Measurements from ENCODE around the gene ATG5.
A peak's percentile ranks its signal among the peaks of the same experiment; 100 is the strongest.
"Not testable (repeated sequence)": the region's sequence is repeated elsewhere in the genome, so short reads cannot be mapped to it uniquely, and the experiment has no call there.

ATG5 gene

GRCh38 chr6:106244521-106244920, 81.0 kb downstream of the ATG5 start:
- Mint-ChIP-seq H3K4me3 (no peak overlapping the region), H3K4me1 (ENCODE audit: low read depth) (no peaks in the 10 kb centered on the region), H3K27me3 (no peaks in the 10 kb centered on the region), H3K27ac (no peak overlapping the region), H3K9me3 (no peaks in the 10 kb centered on the region), H3K36me3 (ENCODE audit: low read depth) (peaks cover 50% of the 10 kb centered on the region)
- intact Hi-C loops (cut with micrococcal nuclease): no loop called here

GRCh38 chr6:106243261-106243660, 82.3 kb downstream of the ATG5 start:
- H3K9me3 Mint-ChIP-seq: no peaks in the 10 kb centered on the region
- H3K36me3 Mint-ChIP-seq (ENCODE audit: low read depth): peaks cover 50% of the 10 kb centered on the region
- H3K27me3 Mint-ChIP-seq: no peaks in the 10 kb centered on the region
- no peaks in the 10 kb centered on the region for H3K4me1 Mint-ChIP-seq (ENCODE audit: low read depth)
- intact Hi-C loops (cut with micrococcal nuclease): no loop called here
- no peak overlapping the region for H3K4me3 Mint-ChIP-seq
- H3K27ac Mint-ChIP-seq: no peak overlapping the region

- intact Hi-C loops (cut with micrococcal nuclease): no loop called here
- H3K36me3 Mint-ChIP-seq (ENCODE audit: low read depth): peaks cover 41% of the 10 kb centered on the region
These were observed 84.1 kb downstream of the ATG5 start for GRCh38 chr6:106241498-106241897.

GRCh38 chr6:106237286-106237685, 88.3 kb downstream of the ATG5 start:
- H3K4me1 Mint-ChIP-seq (ENCODE audit: low read depth): no peaks in the 10 kb centered on the region
- peaks cover 37% of the 10 kb centered on the region for H3K36me3 Mint-ChIP-seq (ENCODE audit: low read depth)
- H3K27ac Mint-ChIP-seq: no peak overlapping the region
- no peak overlapping the region for H3K4me3 Mint-ChIP-seq
- H3K27me3 Mint-ChIP-seq: no peaks in the 10 kb centered on the region
- intact Hi-C loops (cut with micrococcal nuclease): no loop called here
- H3K9me3 Mint-ChIP-seq: no peaks in the 10 kb centered on the region

More at GRCh38 chr6:106241498-106241897, 84.1 kb downstream of the ATG5 start:
- Mint-ChIP-seq H3K9me3 (no peaks in the 10 kb centered on the region), H3K4me3 (no peak overlapping the region), H3K27me3 (no peaks in the 10 kb centered on the region), H3K27ac (no peak overlapping the region), H3K4me1 (ENCODE audit: low read depth) (no peaks in the 10 kb centered on the region)

GRCh38 chr6:106229876-106230445, 95.6 kb downstream of the ATG5 start:
- H3K4me1 Mint-ChIP-seq (ENCODE audit: low read depth): peaks cover 25% of the 10 kb centered on the region

GRCh38 chr6:106227612-106228507, 97.7 kb downstream of the ATG5 start:
- Mint-ChIP-seq H3K36me3 (ENCODE audit: low read depth) (peaks cover 11% of the 10 kb centered on the region), H3K4me1 (ENCODE audit: low read depth) (peaks cover 30% of the 10 kb centered on the region), H3K27me3 (no peaks in the 10 kb centered on the region), H3K27ac (no peak overlapping the region), H3K9me3 (no peaks in the 10 kb centered on the region), H3K4me3 (no peak overlapping the region)
- intact Hi-C loops (cut with micrococcal nuclease): loop anchor here (10.0 kb wide), 1 partner anchor 743 kb away; no protein-coding TSS in a partner anchor

More at GRCh38 chr6:106229876-106230445, 95.6 kb downstream of the ATG5 start:
- not testable (repeated sequence) for H3K27me3 Mint-ChIP-seq, H3K4me3 Mint-ChIP-seq, H3K27ac Mint-ChIP-seq, H3K9me3 Mint-ChIP-seq
- peaks cover 18% of the 10 kb centered on the region for H3K36me3 Mint-ChIP-seq (ENCODE audit: low read depth)
- intact Hi-C loops (cut with micrococcal nuclease): loop anchor here (10.0 kb wide), 1 partner anchor 745 kb away; no protein-coding TSS in a partner anchor

- peaks cover 30% of the 10 kb centered on the region for H3K4me1 Mint-ChIP-seq (ENCODE audit: low read depth)
- intact Hi-C loops (cut with micrococcal nuclease): loop anchor here (10.0 kb wide), 1 partner anchor 742 kb away; no protein-coding TSS in a partner anchor
- H3K27me3 Mint-ChIP-seq: no peaks in the 10 kb centered on the region
- H3K4me3 Mint-ChIP-seq: no peak overlapping the region
- H3K36me3 Mint-ChIP-seq (ENCODE audit: low read depth): peaks cover 11% of the 10 kb centered on the region
- peak overlapping the region; percentile 9 for H3K27ac Mint-ChIP-seq
- H3K9me3 Mint-ChIP-seq: no peaks in the 10 kb centered on the region
These were observed 98.9 kb downstream of the ATG5 start for GRCh38 chr6:106226676-106227075.

GRCh38 chr6:106225581-106225980, 100.0 kb downstream of the ATG5 start:
- intact Hi-C loops (cut with micrococcal nuclease): loop anchor here (10.0 kb wide), 1 partner anchor 741 kb away; no protein-coding TSS in a partner anchor

GRCh38 chr6:106223300-106223930, 102.1 kb downstream of the ATG5 start:
- Mint-ChIP-seq H3K27me3 (no peaks in the 10 kb centered on the region), H3K27ac (no peak overlapping the region), H3K4me3 (no peak overlapping the region), H3K9me3 (no peaks in the 10 kb centered on the region), H3K4me1 (ENCODE audit: low read depth) (peaks cover 24% of the 10 kb centered on the region), H3K36me3 (ENCODE audit: low read depth) (peaks cover 11% of the 10 kb centered on the region)
- intact Hi-C loops (cut with micrococcal nuclease): loop anchor here (2.0 to 10.0 kb wide), 6 partner anchors 111 to 791 kb away; partner anchors contain the start of gene PRDM1

More at GRCh38 chr6:106225581-106225980, 100.0 kb downstream of the ATG5 start:
- Mint-ChIP-seq H3K27me3 (no peaks in the 10 kb centered on the region), H3K4me1 (ENCODE audit: low read depth) (peaks cover 30% of the 10 kb centered on the region), H3K36me3 (ENCODE audit: low read depth) (peaks cover 11% of the 10 kb centered on the region), H3K27ac (no peak overlapping the region), H3K9me3 (no peaks in the 10 kb centered on the region), H3K4me3 (no peak overlapping the region)

- intact Hi-C loops (cut with micrococcal nuclease): loop anchor here (5.0 to 10.0 kb wide), 5 partner anchors 108 to 788 kb away; partner anchors contain the start of gene PRDM1
- H3K4me1 Mint-ChIP-seq (ENCODE audit: low read depth): peaks cover 5% of the 10 kb centered on the region
- H3K9me3 Mint-ChIP-seq: no peaks in the 10 kb centered on the region
- H3K36me3 Mint-ChIP-seq (ENCODE audit: low read depth): no peaks in the 10 kb centered on the region
- no peak overlapping the region for H3K4me3 Mint-ChIP-seq
- H3K27ac Mint-ChIP-seq: no peak overlapping the region
- H3K27me3 Mint-ChIP-seq: no peaks in the 10 kb centered on the region
These were observed 105.1 kb downstream of the ATG5 start for GRCh38 chr6:106220485-106220884.

GRCh38 chr6:106216527-106216926, 109.0 kb downstream of the ATG5 start:
- H3K4me3 Mint-ChIP-seq: no peak overlapping the region
- H3K36me3 Mint-ChIP-seq (ENCODE audit: low read depth): no peaks in the 10 kb centered on the region
- no peaks in the 10 kb centered on the region for H3K4me1 Mint-ChIP-seq (ENCODE audit: low read depth)
- no peak overlapping the region for H3K27ac Mint-ChIP-seq
- H3K27me3 Mint-ChIP-seq: no peaks in the 10 kb centered on the region
- no peaks in the 10 kb centered on the region for H3K9me3 Mint-ChIP-seq
- intact Hi-C loops (cut with micrococcal nuclease): no loop called here

- Mint-ChIP-seq H3K4me3 (no peak overlapping the region), H3K4me1 (ENCODE audit: low read depth) (no peaks in the 10 kb centered on the region), H3K36me3 (ENCODE audit: low read depth) (peaks cover 6% of the 10 kb centered on the region), H3K27me3 (no peaks in the 10 kb centered on the region), H3K9me3 (no peaks in the 10 kb centered on the region), H3K27ac (no peak overlapping the region)
- intact Hi-C loops (cut with micrococcal nuclease): no loop called here
These were observed 110.0 kb downstream of the ATG5 start for GRCh38 chr6:106215608-106216007.

GRCh38 chr6:106214531-106214930, 111.0 kb downstream of the ATG5 start:
- intact Hi-C loops (cut with micrococcal nuclease): no loop called here
- Mint-ChIP-seq H3K27ac (no peak overlapping the region), H3K9me3 (no peaks in the 10 kb centered on the region), H3K36me3 (ENCODE audit: low read depth) (peaks cover 6% of the 10 kb centered on the region), H3K4me3 (no peak overlapping the region), H3K4me1 (ENCODE audit: low read depth) (no peaks in the 10 kb centered on the region), H3K27me3 (no peaks in the 10 kb centered on the region)
